IMR-90 (cell line): Measurements from ENCODE around the gene ZNF791. TPM values are rescaled to one million over a fixed set of nuclear protein-coding genes. Genes with fewer than 3 reads are reported as not detected.

Experiments used
- ATAC-seq: fragments of 200-7000 bp; cut with Tn5 transposase; 2 replicates; pipeline ENCODE4 v1.9.1; 2020; ENCODE audit warnings: low read depth, mild to moderate bottlenecking, moderate library complexity
- BruUV-seq: library from RNA; stranded (reverse); fragments of 400-500 nt; replicated peaks from 2 replicates; lab custom pipeline; 2021; lab: Mats Ljungman, UMichigan
- CTCF ChIA-PET: fragments of 300-600 bp; formaldehyde crosslinking; extraction: SDS; loops from one replicate; lab custom pipeline; 2021; ENCODE audit warnings: antibody characterized with exemption; lab: Yijun Ruan, JAX
- POLR2A ChIA-PET: fragments of 300-600 bp; sonication (Branson Sonifier 250); formaldehyde crosslinking; loops from one replicate; lab custom pipeline; 2022; ENCODE audit warnings: antibody characterized with exemption; ENCODE audit not compliant: unreplicated experiment; lab: Charles Lee
- DNase-seq: peaks from one replicate; pipeline ENCODE4 v3.0.0; 2013
- H2AFZ ChIP-seq: replicated peaks from 2 replicates; pipeline ENCODE3; 2013; ENCODE audit warnings: low read length, mild to moderate bottlenecking; ENCODE audit not compliant: poor library complexity
- H2AK5ac ChIP-seq: 2 replicates; pipeline ENCODE4 v1.6.1; 2013; ENCODE audit warnings: low read depth, low read length, inconsistent platforms
- H2AK9ac ChIP-seq: replicated peaks from 2 replicates; pipeline ENCODE3; 2013; ENCODE audit warnings: mild to moderate bottlenecking, low read depth, low read length, moderate library complexity; ENCODE audit not compliant: poor library complexity
- H2BK120ac ChIP-seq: 2 replicates; pipeline ENCODE4 v1.6.1; 2013; ENCODE audit warnings: low read depth, low read length, inconsistent platforms
- H2BK15ac ChIP-seq: 3 replicates; pipeline ENCODE4 v1.6.1; 2013; ENCODE audit warnings: low read depth, low read length, inconsistent platforms
- H2BK20ac ChIP-seq: 2 replicates; pipeline ENCODE4 v1.6.1; 2013; ENCODE audit warnings: low read depth, mild to moderate bottlenecking, inconsistent platforms, low read length, moderate library complexity
- H2BK5ac ChIP-seq: 2 replicates; pipeline ENCODE4 v1.6.1; 2013; ENCODE audit warnings: mild to moderate bottlenecking, low read depth, low read length, inconsistent platforms; ENCODE audit not compliant: poor library complexity, severe bottlenecking
- H3K14ac ChIP-seq: replicated peaks from 2 replicates; pipeline ENCODE4 v1.6.1; 2013; ENCODE audit warnings: low read depth, low read length, inconsistent platforms
- H3K18ac ChIP-seq: 2 replicates; pipeline ENCODE4 v1.6.1; 2013; ENCODE audit warnings: low read depth, low read length, control low read depth
- H3K23ac ChIP-seq: 2 replicates; pipeline ENCODE4 v1.6.1; 2013; ENCODE audit warnings: low read depth, low read length, inconsistent platforms
- H3K27ac ChIP-seq: 2 replicates; pipeline ENCODE4 v1.5.1; 2013; ENCODE audit warnings: mild to moderate bottlenecking, control low read depth, low read length; ENCODE audit not compliant: insufficient read depth
- H3K27me3 ChIP-seq: 2 replicates; pipeline ENCODE4 v1.6.1; 2013; ENCODE audit warnings: low read length; ENCODE audit not compliant: control insufficient read depth, insufficient read depth
- H3K36me3 ChIP-seq: 2 replicates; pipeline ENCODE4 v1.6.1; 2013; ENCODE audit warnings: low read length, mixed read lengths; ENCODE audit not compliant: control insufficient read depth, insufficient read depth
- H3K4ac ChIP-seq: 2 replicates; pipeline ENCODE4 v1.6.1; 2013; ENCODE audit warnings: low read depth, low read length, inconsistent platforms
- H3K4me1 ChIP-seq: 2 replicates; pipeline ENCODE4 v1.6.1; 2013; ENCODE audit warnings: low read length, mixed read lengths; ENCODE audit not compliant: control insufficient read depth, insufficient read depth
- H3K4me2 ChIP-seq: 2 replicates; pipeline ENCODE4 v1.6.1; 2013; ENCODE audit warnings: low read depth, mild to moderate bottlenecking, control low read depth, low read length, moderate library complexity
- H3K4me3 ChIP-seq: 2 replicates; pipeline ENCODE4 v1.5.1; 2013; ENCODE audit warnings: low read depth, mild to moderate bottlenecking, control low read depth, low read length, moderate library complexity; ENCODE audit not compliant: insufficient read depth
- H3K56ac ChIP-seq: 2 replicates; pipeline ENCODE4 v1.6.1; 2013; ENCODE audit warnings: low read length, inconsistent platforms; ENCODE audit not compliant: insufficient read depth; ENCODE audit errors: extremely low read depth
- H3K79me1 ChIP-seq, 2 experiments: 2 replicates each; pipeline ENCODE4 v1.6.1; 2013; ENCODE audit warnings: low read length in 2 of 2, inconsistent platforms in 1 of 2, low read depth in 1 of 2
- H3K9ac ChIP-seq: 2 replicates; pipeline ENCODE4 v1.6.1; 2013; ENCODE audit warnings: low read depth, low read length, control low read depth
- H3K9me1 ChIP-seq: 2 replicates; pipeline ENCODE4 v1.6.1; 2013; ENCODE audit warnings: low read length, inconsistent platforms; ENCODE audit not compliant: insufficient read depth
- H3K9me3 ChIP-seq: 2 replicates; pipeline ENCODE4 v1.6.1; 2013; ENCODE audit warnings: low read length; ENCODE audit not compliant: control insufficient read depth, insufficient read depth
- H4K20me1 ChIP-seq: 2 replicates; pipeline ENCODE4 v1.6.1; 2013; ENCODE audit warnings: low read length, inconsistent platforms; ENCODE audit not compliant: insufficient read depth
- H4K5ac ChIP-seq: 2 replicates; pipeline ENCODE4 v1.6.1; 2013; ENCODE audit warnings: mild to moderate bottlenecking, low read depth, low read length, control low read depth
- H4K8ac ChIP-seq, 2 experiments: 2 replicates each; pipeline ENCODE4 v1.6.1; 2013; ENCODE audit warnings: low read depth in 2 of 2, low read length in 2 of 2, control low read depth in 1 of 2, inconsistent platforms in 1 of 2
- H4K91ac ChIP-seq: 2 replicates; pipeline ENCODE4 v1.6.1; 2013; ENCODE audit warnings: low read depth, low read length, inconsistent platforms; ENCODE audit not compliant: insufficient read depth
- RCOR1 ChIP-seq: IDR thresholded peaks from 2 replicates; pipeline ENCODE4 v1.6.1; 2012; ENCODE audit warnings: mild to moderate bottlenecking, low read length, improper control_type of control experiment; ENCODE audit not compliant: insufficient replicate concordance
- RFX5 ChIP-seq: IDR thresholded peaks from 2 replicates; pipeline ENCODE4 v1.8.0; 2012; ENCODE audit warnings: low read depth, mild to moderate bottlenecking, low read length, moderate library complexity
- WGBS, 2 experiments: methylation state at CpG; one replicate each; pipeline versions ENCODE4 v1.1.5 to v1.1.7; 2013; ENCODE audit warnings: missing lambda C conversion rate in 2 of 2; ENCODE audit not compliant: insufficient read length in 1 of 2; ENCODE audit errors: extremely low coverage in 2 of 2; 5-methylcytosine and 5-hydroxymethylcytosine counted together
- dilution Hi-C: fragments of 300-500 bp; cut with HindIII; formaldehyde crosslinking; loops from one replicate; pipeline ENCODE4 v1.14.3; 2018; ENCODE audit warnings: low sequenced_read_pairs; ENCODE audit not compliant: unreplicated experiment
- in situ Hi-C: fragments of 300-500 bp; cut with MboI; formaldehyde crosslinking; loops from 3 replicates; pipeline ENCODE4 v1.14.3; 2019; ENCODE audit warnings: low sequenced_read_pairs, inconsistent platforms, mixed read lengths
- intact Hi-C: fragments of 100-400 bp; cut with micrococcal nuclease; formaldehyde crosslinking; loops from 2 replicates; pipeline ENCODE4 v1.10.0; 2022
- polyA plus RNA-seq, 3 experiments: library from polyadenylated mRNA; depleted of rRNA; stranded (reverse); fragments of >200 nt; gene quantifications; 2 replicates each; pipeline ENCODE4 v1.2.3, GENCODE V29; 2012; ENCODE audit warnings: low replicate concordance in 1 of 3
- total RNA-seq: library from RNA; depleted of rRNA; stranded (reverse); fragments of >200 nt; gene quantifications from 2 replicates; pipeline ENCODE4 v1.2.3, GENCODE V29; 2012
- TF ChIP-seq, protein P1 (sequence below): fragments of 150-350 bp; IDR thresholded peaks from 2 replicates; pipeline ENCODE4 v1.6.1; 2017; ENCODE audit warnings: mild to moderate bottlenecking, antibody characterized with exemption, low read length, low read depth

The ZNF791 gene
- total and polyA plus RNA-seq, 2 of the 4 experiments (the other 2 are of a cell fraction) = 7.1 to 15.8 TPM

DNA sequence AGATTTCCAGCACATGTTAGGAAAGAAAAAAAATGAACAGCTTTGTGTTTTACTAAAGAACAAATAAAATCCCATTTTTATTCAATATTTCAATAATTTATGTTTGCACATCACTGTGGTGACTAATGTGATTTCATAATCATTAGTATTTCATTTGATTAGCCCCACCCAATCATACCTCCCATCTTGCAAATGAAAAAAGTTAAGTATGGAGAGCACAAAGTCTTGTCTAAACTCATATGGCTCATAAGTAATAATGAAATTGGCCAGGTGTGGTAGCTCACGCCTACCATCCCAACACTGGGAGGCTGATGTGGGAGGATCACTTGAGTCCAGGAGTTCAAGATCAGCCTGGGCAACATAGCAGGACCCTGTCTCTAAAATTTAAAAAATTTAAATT, 3.9 kb upstream of the ZNF791 start:
- Histone ChIP-seq H2BK120ac (no peak overlapping the region), H3K56ac (no peak overlapping the region), H3K9ac (no peak overlapping the region), H2AK5ac (no peak overlapping the region), H3K18ac (no peak overlapping the region), H4K20me1 (no peaks in the 10 kb centered on the region; the same call in 1 of the 2 replicates), H3K9me1 (0 out of 2 replicates have a peak, but pooled peaks cover 5% of the 10 kb centered on the region), H2AK9ac (no peak overlapping the region), H2BK15ac (no peak overlapping the region), H4K5ac (no peak overlapping the region), H3K36me3 (peaks cover 26% of the 10 kb centered on the region; the same call in 1 of the 2 replicates), H3K14ac (no peak overlapping the region), H2BK20ac (no peak overlapping the region), H3K79me1 (peaks cover 17 to 41% of the 10 kb centered on the region in 2 experiments), H3K9me3 (no peaks in the 10 kb centered on the region), H3K4ac (no peak overlapping the region), H3K4me2 (no peak overlapping the region), H3K27me3 (no peaks in the 10 kb centered on the region), H4K8ac (no peak overlapping the region), H3K4me1 (no peaks in the 10 kb centered on the region), H3K23ac (no peak overlapping the region), H3K27ac (no peak overlapping the region), H2AFZ (no peak overlapping the region), H4K91ac (no peak overlapping the region), H2BK5ac (no peak overlapping the region), H3K4me3 (no peak overlapping the region)
- ChIA-PET POLR2A (no interaction called here), CTCF (no interaction called here)
- TF ChIP-seq RFX5 (no peak), RCOR1 (no peak)
- TF ChIP-seq, protein P1, sequence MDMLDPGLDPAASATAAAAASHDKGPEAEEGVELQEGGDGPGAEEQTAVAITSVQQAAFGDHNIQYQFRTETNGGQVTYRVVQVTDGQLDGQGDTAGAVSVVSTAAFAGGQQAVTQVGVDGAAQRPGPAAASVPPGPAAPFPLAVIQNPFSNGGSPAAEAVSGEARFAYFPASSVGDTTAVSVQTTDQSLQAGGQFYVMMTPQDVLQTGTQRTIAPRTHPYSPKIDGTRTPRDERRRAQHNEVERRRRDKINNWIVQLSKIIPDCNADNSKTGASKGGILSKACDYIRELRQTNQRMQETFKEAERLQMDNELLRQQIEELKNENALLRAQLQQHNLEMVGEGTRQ = no peak
- BruUV-seq = no TSS peak
- dilution Hi-C loops = no loop called here
- in situ Hi-C loops = no loop called here
- ATAC-seq (no peak), DNase-seq (no peak)
- WGBS, 2 experiments = no CpG with 5 or more reads among the region's 1 CpG
- intact Hi-C loops = no loop called here
